Measurements from ENCODE around the gene TSSC4.

- TF ChIP-seq POLR2A (IDR thresholded peaks at IDR 0.05) (no peak), CTCF (IDR thresholded peaks at IDR 0.05) (no peak)
Measured at GRCh38 chr11:2417856-2418692, 17.5 kb downstream of the TSSC4 start.
